Colonic mucosa (tissue), 4 donors: ENCODE results near the gene NUDT9. TPM values are rescaled to one million over a fixed set of nuclear protein-coding genes. Genes with fewer than 3 reads are reported as not detected.

ENCODE experiments used
- DNase-seq: peaks from one replicate; pipeline ENCODE4 v3.0.0-alpha.2; 2020
- H3K27ac ChIP-seq: fragments of 200-600 bp; one replicate; pipeline ENCODE4 v1.8.0; 2021
- H3K27me3 ChIP-seq: fragments of 200-600 bp; one replicate; pipeline ENCODE4 v1.8.0; 2021
- H3K36me3 ChIP-seq: fragments of 200-600 bp; one replicate; pipeline ENCODE4 v1.8.0; 2021
- H3K4me1 ChIP-seq: fragments of 200-600 bp; one replicate; pipeline ENCODE4 v1.8.0; 2021; ENCODE audit warnings: mild to moderate bottlenecking
- H3K4me3 ChIP-seq: fragments of 200-600 bp; one replicate; pipeline ENCODE4 v1.8.0; 2021
- H3K9ac ChIP-seq, 2 donors: one replicate each; pipeline ENCODE4 v1.7.0; 2013; ENCODE audit warnings: control low read depth in 2 of 2, low read depth in 2 of 2, low read length in 2 of 2
- H3K9me3 ChIP-seq: fragments of 200-600 bp; one replicate; pipeline ENCODE4 v1.8.0; 2021
- intact Hi-C: fragments of 100-400 bp; cut with DNase I; formaldehyde crosslinking; loops from one replicate; pipeline ENCODE4 v1.14.1; 2022
- total RNA-seq, 2 donors: library from RNA; stranded (reverse); fragmentation: NEBNext Ultra II Directional in 1 of 2; extraction: Animal tissue kit (Norgen Biotek cat#: 25700) in 1 of 2; gene quantifications; one replicate each; pipeline ENCODE4 v1.2.1, GENCODE V29; 2021
- TF ChIP-seq, protein P1 (sequence below): fragments of 200-600 bp; IDR thresholded peaks from one replicate; pipeline ENCODE4 v1.8.0; 2022; ENCODE audit warnings: antibody characterized with exemption, mild to moderate bottlenecking
- donor health status: healthy.
- donor health status: DM: no; HTN: no; CAD: no.
- donor health status: DM: no; HTN: no; CAD: no.

Gene NUDT9
- total RNA-seq, 2 donors from 2014 or later = 31.4 to 52.0 TPM

DNA sequence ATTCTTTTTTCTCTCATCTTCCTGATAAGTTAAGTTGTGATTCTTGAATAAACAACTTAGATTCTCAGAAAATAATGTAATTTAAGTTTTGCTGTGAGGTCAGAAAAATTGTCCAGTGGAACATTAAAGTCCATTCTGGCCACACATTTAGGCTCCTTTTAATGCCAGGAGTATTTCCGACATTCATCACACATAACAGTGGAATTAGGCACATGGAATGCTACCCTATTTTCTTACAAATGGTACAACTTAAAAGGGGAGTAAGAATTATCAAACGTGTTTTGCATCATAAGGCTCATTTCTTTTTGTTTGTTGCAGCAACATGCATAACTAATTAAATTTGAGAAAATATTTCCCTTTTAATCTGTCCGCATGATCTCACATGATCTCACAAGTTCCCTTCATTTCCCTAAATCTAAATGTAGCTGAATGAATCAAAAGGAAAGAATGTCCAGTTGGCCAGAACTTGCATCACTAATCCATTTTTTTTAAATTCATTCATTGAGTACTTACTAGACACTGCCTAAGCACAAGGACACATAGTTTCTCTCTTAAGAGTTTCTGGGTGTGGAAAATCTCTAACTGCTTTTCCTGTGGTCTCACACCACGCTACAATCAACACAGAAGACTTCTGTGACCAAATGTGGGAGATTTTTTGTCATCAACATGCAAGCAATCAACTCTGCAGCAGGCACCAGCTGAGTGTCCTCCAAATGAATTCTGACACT lies 84.8 kb downstream of the NUDT9 start:
- H3K9me3 ChIP-seq = no peaks in the 10 kb centered on the region
- H3K4me3 ChIP-seq = no peak overlapping the region
- no peaks in the 10 kb centered on the region for H3K27me3 ChIP-seq
- TF ChIP-seq, protein P1, sequence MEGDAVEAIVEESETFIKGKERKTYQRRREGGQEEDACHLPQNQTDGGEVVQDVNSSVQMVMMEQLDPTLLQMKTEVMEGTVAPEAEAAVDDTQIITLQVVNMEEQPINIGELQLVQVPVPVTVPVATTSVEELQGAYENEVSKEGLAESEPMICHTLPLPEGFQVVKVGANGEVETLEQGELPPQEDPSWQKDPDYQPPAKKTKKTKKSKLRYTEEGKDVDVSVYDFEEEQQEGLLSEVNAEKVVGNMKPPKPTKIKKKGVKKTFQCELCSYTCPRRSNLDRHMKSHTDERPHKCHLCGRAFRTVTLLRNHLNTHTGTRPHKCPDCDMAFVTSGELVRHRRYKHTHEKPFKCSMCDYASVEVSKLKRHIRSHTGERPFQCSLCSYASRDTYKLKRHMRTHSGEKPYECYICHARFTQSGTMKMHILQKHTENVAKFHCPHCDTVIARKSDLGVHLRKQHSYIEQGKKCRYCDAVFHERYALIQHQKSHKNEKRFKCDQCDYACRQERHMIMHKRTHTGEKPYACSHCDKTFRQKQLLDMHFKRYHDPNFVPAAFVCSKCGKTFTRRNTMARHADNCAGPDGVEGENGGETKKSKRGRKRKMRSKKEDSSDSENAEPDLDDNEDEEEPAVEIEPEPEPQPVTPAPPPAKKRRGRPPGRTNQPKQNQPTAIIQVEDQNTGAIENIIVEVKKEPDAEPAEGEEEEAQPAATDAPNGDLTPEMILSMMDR = no peak
- no peak overlapping the region for H3K27ac ChIP-seq
- H3K36me3 ChIP-seq = no peaks in the 10 kb centered on the region
- H3K9ac ChIP-seq = no peak overlapping the region
- no peak for DNase-seq
- intact Hi-C loops = no loop called here
- no peaks in the 10 kb centered on the region for H3K4me1 ChIP-seq

Other genes starting within 250 kb of the NUDT9 start
- gene KLHL8, start 202.0 kb upstream of the NUDT9 start, total RNA-seq = 10 to 100 TPM; 19.5 to 19.7 TPM
- gene HSD17B13, start 99.7 kb upstream of the NUDT9 start, total RNA-seq = 1 to 10 TPM in 1 of 2 donors, under 1 TPM in 1; 0.77 to 1.1 TPM
- 100 to 1,000 TPM; 138 to 219 TPM for gene HSD17B11, start 31.4 kb upstream of the NUDT9 start, total RNA-seq
- 10 to 100 TPM; 18.4 to 84.0 TPM for gene SPARCL1, start 106.8 kb downstream of the NUDT9 start, total RNA-seq
- not detected for gene DSPP, start 186.0 kb downstream of the NUDT9 start, total RNA-seq
- gene DMP1, start 227.7 kb downstream of the NUDT9 start, total RNA-seq = not detected